ENCODE data around the gene HTRA3.

HTRA3 gene

GRCh38 chr4:8232748-8233147 is 36.8 kb upstream of the HTRA3 start:
- in situ Hi-C loops (cut with HindIII; ENCODE audit: low pct_ligation_motif_present, low pct_unique_long_range_greater_than_20kb, low sequenced_read_pairs): no loop called here
- no peak for DNase-seq

GRCh38 chr4:8233672-8234484 is 35.7 kb upstream of the HTRA3 start:
- no peak for DNase-seq
- in situ Hi-C loops (cut with HindIII; ENCODE audit: low pct_ligation_motif_present, low pct_unique_long_range_greater_than_20kb, low sequenced_read_pairs): no loop called here

GRCh38 chr4:8234715-8235114 is 34.8 kb upstream of the HTRA3 start:
- in situ Hi-C loops (cut with HindIII; ENCODE audit: low pct_ligation_motif_present, low pct_unique_long_range_greater_than_20kb, low sequenced_read_pairs): no loop called here
- no peak for DNase-seq

- in situ Hi-C loops (cut with HindIII; ENCODE audit: low pct_ligation_motif_present, low pct_unique_long_range_greater_than_20kb, low sequenced_read_pairs): no loop called here
- no peak for DNase-seq
Measured at GRCh38 chr4:8235224-8235623, 34.3 kb upstream of the HTRA3 start.

- in situ Hi-C loops (cut with HindIII; ENCODE audit: low pct_ligation_motif_present, low pct_unique_long_range_greater_than_20kb, low sequenced_read_pairs): no loop called here
- DNase-seq: no peak
Measured at GRCh38 chr4:8235686-8236085, 33.9 kb upstream of the HTRA3 start.

- DNase-seq: no peak
- in situ Hi-C loops (cut with HindIII; ENCODE audit: low pct_ligation_motif_present, low pct_unique_long_range_greater_than_20kb, low sequenced_read_pairs): no loop called here
Measured at GRCh38 chr4:8236106-8236919, 33.2 kb upstream of the HTRA3 start.

GRCh38 chr4:8236920-8237195 is 32.7 kb upstream of the HTRA3 start:
- no peak for DNase-seq
- in situ Hi-C loops (cut with HindIII; ENCODE audit: low pct_ligation_motif_present, low pct_unique_long_range_greater_than_20kb, low sequenced_read_pairs): no loop called here

- DNase-seq: no peak
- in situ Hi-C loops (cut with HindIII; ENCODE audit: low pct_ligation_motif_present, low pct_unique_long_range_greater_than_20kb, low sequenced_read_pairs): no loop called here
Measured at GRCh38 chr4:8237256-8237989, 32.1 kb upstream of the HTRA3 start.

GRCh38 chr4:8238036-8238511 is 31.5 kb upstream of the HTRA3 start:
- in situ Hi-C loops (cut with HindIII; ENCODE audit: low pct_ligation_motif_present, low pct_unique_long_range_greater_than_20kb, low sequenced_read_pairs): no loop called here
- no peak for DNase-seq

- peak; percentile 28 for DNase-seq
- in situ Hi-C loops (cut with HindIII; ENCODE audit: low pct_ligation_motif_present, low pct_unique_long_range_greater_than_20kb, low sequenced_read_pairs): no loop called here
Measured at GRCh38 chr4:8238515-8239053, 31.0 kb upstream of the HTRA3 start.

GRCh38 chr4:8239226-8239625 is 30.3 kb upstream of the HTRA3 start:
- in situ Hi-C loops (cut with HindIII; ENCODE audit: low pct_ligation_motif_present, low pct_unique_long_range_greater_than_20kb, low sequenced_read_pairs): no loop called here
- DNase-seq: no peak

- in situ Hi-C loops (cut with HindIII; ENCODE audit: low pct_ligation_motif_present, low pct_unique_long_range_greater_than_20kb, low sequenced_read_pairs): no loop called here
- DNase-seq: no peak
Measured at GRCh38 chr4:8239661-8240060, 29.9 kb upstream of the HTRA3 start.

- in situ Hi-C loops (cut with HindIII; ENCODE audit: low pct_ligation_motif_present, low pct_unique_long_range_greater_than_20kb, low sequenced_read_pairs): no loop called here
- DNase-seq: no peak
Measured at GRCh38 chr4:8240211-8241041, 29.1 kb upstream of the HTRA3 start.

GRCh38 chr4:8241211-8241779 is 28.3 kb upstream of the HTRA3 start:
- DNase-seq: no peak
- in situ Hi-C loops (cut with HindIII; ENCODE audit: low pct_ligation_motif_present, low pct_unique_long_range_greater_than_20kb, low sequenced_read_pairs): no loop called here

- in situ Hi-C loops (cut with HindIII; ENCODE audit: low pct_ligation_motif_present, low pct_unique_long_range_greater_than_20kb, low sequenced_read_pairs): no loop called here
- DNase-seq: peak; percentile 57
Measured at GRCh38 chr4:8241895-8242696, 27.5 kb upstream of the HTRA3 start.

GRCh38 chr4:8242782-8243560 is 26.6 kb upstream of the HTRA3 start:
- no peak for DNase-seq
- in situ Hi-C loops (cut with HindIII; ENCODE audit: low pct_ligation_motif_present, low pct_unique_long_range_greater_than_20kb, low sequenced_read_pairs): no loop called here
